NCI-H1930 (cell line): ENCODE measurements around the gene PRL.

ENCODE experiments used
- DNase-seq, 2 experiments: peaks; one replicate each; lab custom pipeline; 2025; lab: John Stamatoyannopoulos, UW

The PRL gene

GRCh38 chr6:22294301-22294700, 2.5 kb downstream of the PRL start:
- no peak for DNase-seq

GRCh38 chr6:22290045-22290444, 6.8 kb downstream of the PRL start:
- no peak for DNase-seq

- DNase-seq, result no peak
Observed at GRCh38 chr6:22288721-22289120, 8.1 kb downstream of the PRL start.

GRCh38 chr6:22284666-22285065, 12.2 kb downstream of the PRL start:
- no peak for DNase-seq

- DNase-seq, result no peak
Observed at GRCh38 chr6:22281341-22282085, 15.3 kb downstream of the PRL start.

GRCh38 chr6:22279427-22279826, 17.4 kb downstream of the PRL start:
- DNase-seq, result no peak

GRCh38 chr6:22271081-22271480, 25.8 kb downstream of the PRL start:
- no peak for DNase-seq

- no peak for DNase-seq
Observed at GRCh38 chr6:22263748-22264147, 33.1 kb downstream of the PRL start.

- DNase-seq, result no peak
Observed at GRCh38 chr6:22254886-22255285, 42.0 kb downstream of the PRL start.

- DNase-seq, result no peak
Observed at GRCh38 chr6:22253955-22254655, 42.7 kb downstream of the PRL start.

GRCh38 chr6:22251348-22251747, 45.5 kb downstream of the PRL start:
- no peak for DNase-seq

GRCh38 chr6:22250486-22250885, 46.4 kb downstream of the PRL start:
- DNase-seq, result peak; percentile 40 to 59

- DNase-seq, result no peak
Observed at GRCh38 chr6:22249711-22250350, 47.0 kb downstream of the PRL start.

GRCh38 chr6:22248513-22249308, 48.1 kb downstream of the PRL start:
- DNase-seq, result no peak

GRCh38 chr6:22247916-22248482, 48.8 kb downstream of the PRL start:
- DNase-seq, result no peak

GRCh38 chr6:22240025-22240424, 56.8 kb downstream of the PRL start:
- no peak for DNase-seq

GRCh38 chr6:22239261-22239921, 57.4 kb downstream of the PRL start:
- DNase-seq, result no peak

GRCh38 chr6:22238861-22239260, 58.0 kb downstream of the PRL start:
- no peak for DNase-seq

- DNase-seq, result no peak
Observed at GRCh38 chr6:22237526-22237925, 59.3 kb downstream of the PRL start.
